GM18873 (cell line): Measurements from ENCODE around the gene NEK3.
"Not testable (repeated sequence)": the region's sequence is repeated elsewhere in the genome, so short reads cannot be mapped to it uniquely, and the experiment has no call there.

Source experiments
- ATAC-seq: cut with Tn5 transposase; IDR thresholded peaks from one replicate; pipeline ENCODE4 v1.9.1; 2021; ENCODE audit warnings: mild to moderate bottlenecking, moderate library complexity, moderate number of reproducible peaks; ENCODE audit not compliant: unreplicated experiment, low FRiP score

Gene NEK3

DNA sequence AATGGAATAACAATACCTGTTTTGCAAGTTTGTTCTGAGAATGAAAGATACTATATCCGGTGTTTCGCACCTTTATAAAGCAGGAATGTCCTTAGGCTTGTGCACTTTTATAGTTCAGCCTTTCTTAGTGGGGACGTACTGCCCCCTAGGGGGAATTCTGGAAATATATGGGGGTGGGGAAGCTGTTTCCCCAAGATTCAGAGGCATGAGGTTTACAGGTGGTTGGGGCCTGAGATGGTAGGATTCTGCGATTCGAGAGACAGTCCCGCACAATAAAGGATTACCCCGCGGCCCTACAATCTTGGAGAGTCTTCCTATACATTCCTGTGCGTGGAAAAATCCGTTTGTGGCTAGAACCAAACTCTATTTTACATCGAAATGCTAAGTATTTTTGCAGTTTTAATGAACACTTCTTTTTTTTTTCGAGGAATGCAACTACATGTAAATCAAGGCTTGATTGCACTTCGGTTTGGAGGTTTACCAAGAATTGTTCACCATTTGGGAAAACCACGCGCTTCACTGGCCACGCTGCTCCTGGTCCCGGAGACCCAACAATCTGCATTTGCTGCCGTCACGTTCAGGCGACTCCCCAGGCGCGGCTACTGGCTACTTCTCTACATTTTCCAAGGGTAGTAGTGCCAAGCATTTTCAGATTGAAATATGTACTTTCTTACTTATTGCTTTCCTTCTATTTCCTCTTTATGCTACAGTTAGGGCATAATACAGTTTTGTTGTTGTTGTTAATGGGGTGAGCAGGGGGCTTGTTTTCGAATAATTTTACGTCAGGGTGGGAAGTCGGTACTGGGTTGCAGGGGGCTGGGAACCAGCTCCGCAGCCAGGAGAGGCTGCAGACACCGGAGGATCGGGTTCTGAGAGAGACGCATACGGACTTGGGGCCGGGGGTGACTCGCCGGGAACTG lies 31.4 kb downstream of the NEK3 start:
- no peak for ATAC-seq

DNA sequence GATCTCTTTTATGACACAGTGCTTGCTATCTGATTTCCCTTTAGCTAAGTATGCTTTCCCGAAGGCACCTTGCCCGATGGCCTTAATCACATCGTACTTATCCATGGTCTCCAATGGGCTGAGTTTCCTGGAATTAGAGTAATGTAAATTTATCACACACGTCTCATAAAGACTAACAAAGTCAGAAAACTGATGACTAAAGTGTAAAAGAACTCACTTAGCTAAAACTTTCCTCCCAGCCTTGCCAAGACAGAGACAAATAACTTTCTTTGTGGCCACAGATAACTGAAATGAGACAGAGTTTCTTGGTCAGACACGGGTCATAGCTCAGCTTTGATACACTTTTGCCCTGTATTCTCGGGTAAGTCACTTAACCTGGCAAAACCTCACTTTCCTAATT lies 32.0 kb downstream of the NEK3 start:
- ATAC-seq: no peak

DNA sequence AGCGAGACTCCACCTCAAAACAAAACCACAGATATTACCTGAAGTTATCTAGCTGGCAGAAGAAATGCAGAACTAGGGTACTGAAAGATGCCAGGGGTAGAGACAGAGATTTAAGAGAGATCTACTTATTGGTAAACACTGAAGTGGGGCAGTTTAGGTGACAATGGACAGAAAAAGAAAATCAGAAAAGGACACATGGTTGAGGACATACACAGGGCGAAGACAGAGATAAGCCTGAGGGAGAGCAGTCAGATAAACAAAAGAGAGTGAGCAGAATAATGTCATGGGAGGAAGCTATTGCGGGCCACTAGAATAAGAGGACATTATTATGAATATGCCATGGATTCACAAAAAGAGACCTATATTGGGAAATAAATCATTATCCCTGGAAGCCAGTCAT lies 33.9 kb downstream of the NEK3 start:
- ATAC-seq: no peak

DNA sequence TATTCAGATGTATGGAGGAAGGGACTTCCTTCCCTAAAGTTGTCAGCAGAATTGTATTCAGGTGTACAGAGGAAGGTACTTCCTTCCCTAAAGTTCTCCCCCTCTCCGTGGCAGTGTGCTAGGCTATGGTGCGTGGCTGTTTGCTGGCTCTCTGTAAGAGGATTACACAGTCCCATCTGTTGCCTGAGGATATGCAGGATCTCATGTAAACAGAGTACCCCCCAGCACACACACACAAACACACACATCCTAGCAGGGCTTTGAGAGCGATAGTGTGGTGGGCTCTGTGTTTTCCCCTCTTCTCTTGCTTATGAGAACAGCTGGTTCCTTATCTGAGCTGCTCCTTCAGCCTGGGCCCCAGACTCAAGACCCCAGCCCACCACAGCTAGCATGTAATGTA lies 40.8 kb downstream of the NEK3 start:
- ATAC-seq: no peak

DNA sequence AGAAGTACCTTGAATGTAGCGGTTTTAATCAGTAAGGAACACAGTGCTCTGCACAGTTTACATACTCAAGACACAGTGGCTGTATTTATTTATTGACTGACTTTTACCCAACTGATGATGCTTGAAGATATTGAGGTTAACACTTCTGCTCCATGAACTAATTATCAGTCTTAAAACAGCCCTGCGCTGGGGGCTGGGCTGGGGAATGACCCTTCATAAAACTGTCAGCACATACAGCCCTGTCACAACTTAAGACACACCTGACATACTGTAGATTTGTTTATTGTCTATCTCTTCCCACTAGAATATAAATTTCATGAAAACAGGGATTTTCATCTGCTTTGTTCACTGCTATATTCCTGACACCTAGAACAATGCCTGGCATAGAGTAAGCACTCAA lies 41.3 kb downstream of the NEK3 start:
- no peak for ATAC-seq

DNA sequence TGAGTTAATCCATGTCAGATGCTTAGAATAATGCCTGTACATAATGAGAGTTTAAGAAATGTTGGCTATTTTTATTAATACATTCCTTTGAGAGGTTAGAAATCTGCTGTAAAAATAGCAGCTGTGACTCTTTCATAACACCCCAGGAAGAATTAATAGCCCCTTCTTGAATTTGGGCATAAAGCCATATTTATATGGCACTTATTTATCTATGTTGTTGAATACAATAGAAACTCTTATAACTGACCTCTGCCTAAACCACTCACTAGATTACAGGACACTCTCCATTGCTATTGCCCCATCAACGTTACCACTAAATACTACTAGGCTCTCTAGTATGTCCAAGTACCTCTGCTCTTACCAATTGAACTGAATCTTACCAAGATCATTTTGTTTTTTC lies 46.8 kb downstream of the NEK3 start:
- no peak for ATAC-seq

DNA sequence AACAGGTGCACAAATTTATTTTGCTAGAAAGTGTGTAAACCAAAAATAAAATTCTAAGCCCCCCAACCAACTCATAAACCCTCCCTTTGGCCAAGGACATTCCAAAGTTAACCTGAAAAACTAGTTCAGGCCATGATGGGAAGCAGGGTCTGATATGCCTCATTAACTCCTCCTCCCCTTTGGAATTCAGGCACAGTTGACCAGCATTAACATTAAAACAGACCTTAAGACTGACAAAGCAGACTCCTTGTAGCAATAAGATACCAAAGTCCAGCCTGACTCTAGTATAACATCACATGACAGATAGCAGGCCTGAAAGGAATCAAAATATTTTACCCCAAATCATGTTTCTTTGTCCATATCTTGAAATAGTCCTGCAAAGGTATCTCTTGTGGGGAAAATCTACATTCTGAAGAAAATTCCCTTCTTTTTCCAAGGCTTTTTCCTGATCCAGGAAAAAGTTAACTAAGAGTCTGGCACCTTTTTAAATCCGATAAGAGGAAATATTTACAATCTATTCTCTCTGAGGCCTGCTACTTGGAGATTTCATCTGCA lies 50.2 kb downstream of the NEK3 start:
- ATAC-seq: no peak

DNA sequence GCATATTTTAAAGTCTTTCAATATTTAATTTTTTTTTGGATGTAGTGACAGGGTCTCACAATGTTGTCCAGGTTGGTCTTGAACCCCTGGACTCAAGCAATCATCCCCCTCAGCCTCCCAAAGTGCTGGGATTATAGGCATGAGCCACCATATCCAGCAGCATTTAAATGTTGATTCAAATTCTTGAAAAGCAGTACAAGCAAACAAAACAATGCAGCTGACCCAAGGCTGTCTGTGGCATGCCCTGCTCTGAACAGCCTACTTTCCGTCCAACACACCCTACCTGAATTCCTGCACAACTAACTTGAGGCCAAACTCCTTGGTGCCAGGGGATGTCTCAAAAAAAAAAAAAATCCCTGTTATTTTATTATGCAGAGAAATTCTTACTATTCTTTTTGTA lies 53.6 kb downstream of the NEK3 start:
- no peak for ATAC-seq

DNA sequence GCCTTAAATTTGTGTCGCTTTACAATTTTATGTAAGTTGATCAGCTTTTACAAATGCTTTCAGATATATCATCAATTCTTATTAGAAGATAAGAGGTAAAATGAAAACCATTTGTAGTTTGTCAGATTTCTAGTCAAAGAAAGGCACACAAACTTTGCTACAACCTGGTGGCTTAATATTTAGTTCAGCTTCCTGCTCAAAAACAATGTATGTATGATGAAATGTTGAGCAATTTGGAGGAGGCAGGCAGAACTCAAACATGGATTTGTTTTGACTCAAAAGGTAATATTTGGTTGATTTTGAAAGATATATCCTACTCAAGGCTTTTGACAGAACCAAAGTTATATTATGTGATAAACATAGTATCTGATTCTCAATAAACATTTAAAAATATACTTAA lies 54.8 kb downstream of the NEK3 start:
- no peak for ATAC-seq

DNA sequence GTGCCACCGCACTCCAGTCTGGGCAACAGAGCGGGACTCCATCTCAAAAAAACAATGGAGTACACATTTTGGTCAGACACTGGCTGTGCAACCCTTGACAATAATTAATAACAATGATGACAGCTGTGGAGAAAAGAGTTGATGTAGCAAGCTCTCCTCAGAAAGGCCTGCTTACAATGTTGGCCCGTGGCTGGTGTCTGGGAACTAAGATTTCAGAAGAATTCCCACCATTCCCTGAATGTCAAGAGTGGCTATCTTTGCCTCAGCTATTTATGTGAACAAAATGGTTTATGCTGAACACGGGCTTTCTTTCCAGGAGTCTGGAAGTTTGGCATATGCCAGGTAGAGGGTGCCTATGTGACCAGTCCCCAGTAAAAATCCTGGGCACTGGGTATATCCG lies 56.0 kb downstream of the NEK3 start:
- no peak for ATAC-seq

DNA sequence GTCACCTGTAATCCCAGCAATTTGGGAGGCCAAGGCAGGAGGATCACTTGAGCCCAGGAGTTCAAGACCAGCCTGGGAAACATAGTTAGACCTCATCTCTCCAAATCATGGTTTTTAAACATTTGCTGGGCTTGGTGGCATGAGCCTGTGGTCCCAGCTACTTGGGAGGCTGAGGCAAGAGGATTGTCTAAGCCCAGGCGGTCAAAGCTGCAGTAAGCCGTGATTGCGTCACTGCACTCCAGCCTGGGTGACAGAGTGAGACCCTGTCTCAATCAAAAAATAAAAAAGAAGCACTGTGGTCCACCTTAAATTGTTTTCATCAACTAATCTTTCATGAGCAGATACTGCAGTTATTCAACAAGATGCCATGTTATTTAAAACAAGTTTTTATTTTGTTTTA lies 57.0 kb downstream of the NEK3 start:
- ATAC-seq: not testable (repeated sequence)

DNA sequence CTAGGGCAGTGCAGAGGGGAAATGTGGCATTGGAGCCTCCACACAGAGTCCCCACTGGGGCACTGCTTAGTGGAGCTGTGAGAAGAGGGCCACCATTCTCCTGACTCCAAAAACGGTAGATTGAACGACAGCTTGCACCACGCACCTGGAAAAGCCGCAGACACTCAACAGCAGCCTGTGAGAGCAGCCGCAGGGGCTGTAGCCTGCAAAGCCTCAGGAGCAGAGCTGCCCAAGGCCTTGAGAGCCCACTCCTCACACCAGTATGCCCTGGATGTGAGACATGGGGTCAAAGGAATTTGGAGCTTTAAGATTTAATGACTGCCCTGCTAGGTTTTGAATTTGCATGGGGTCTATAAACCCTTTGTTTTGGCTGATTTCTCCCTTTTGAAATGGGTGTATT lies 62.2 kb downstream of the NEK3 start:
- ATAC-seq: no peak

DNA sequence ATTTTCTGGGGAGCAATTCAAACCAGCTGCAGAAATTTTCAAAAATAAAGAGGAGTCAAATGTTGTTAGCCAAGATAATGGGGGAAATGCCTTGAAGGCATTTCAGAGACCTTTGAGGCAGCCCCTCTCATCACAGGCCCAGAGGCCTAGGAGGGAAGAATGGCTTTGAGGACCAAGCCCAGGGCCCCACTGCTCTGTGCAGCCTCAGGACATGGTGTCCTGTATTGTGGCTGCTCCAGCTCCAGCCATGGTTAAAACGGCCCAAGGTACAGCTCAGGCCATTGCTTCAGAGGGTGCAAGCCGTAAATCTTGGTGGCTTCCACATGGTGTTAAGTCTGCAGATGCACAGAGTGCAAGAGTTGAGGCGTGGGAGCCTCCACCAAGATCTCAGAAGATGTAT lies 62.6 kb downstream of the NEK3 start:
- no peak for ATAC-seq

DNA sequence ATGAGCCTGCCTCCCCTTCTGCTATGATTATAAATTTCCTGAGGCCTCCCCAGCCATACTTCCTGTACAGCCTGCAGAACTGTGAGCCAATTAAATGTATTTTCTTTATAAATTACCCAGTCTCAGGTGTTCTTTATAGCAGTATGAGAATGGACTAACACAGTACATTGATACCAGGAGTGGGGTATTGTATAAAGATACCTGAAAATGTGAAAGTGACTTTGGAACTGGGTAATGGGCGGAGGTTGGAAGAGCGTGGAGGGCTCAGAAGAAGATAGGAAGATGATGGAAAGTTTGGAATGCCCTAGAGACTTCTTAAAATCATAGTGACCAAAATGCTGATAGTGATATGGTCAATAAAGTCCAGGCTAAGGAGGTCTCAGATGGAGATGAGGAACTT lies 63.3 kb downstream of the NEK3 start:
- no peak for ATAC-seq

DNA sequence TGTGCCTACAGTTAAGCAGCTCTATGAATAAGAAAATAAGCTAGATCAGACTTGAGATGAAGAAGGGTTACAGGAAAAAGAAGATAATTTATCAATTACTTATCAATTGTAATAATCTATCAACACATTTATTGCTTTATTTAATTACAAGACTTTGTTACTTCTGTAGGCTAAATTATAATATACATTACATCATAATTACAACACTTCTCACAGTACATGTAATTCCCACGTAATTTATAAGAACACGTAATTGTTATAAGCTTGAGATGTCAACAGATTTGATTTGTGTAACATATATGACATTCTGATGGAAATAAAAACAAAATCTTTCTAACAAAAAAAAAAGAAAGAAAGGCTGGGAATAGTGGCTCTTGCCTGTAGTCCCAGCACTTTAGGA lies 67.3 kb downstream of the NEK3 start:
- no peak for ATAC-seq

DNA sequence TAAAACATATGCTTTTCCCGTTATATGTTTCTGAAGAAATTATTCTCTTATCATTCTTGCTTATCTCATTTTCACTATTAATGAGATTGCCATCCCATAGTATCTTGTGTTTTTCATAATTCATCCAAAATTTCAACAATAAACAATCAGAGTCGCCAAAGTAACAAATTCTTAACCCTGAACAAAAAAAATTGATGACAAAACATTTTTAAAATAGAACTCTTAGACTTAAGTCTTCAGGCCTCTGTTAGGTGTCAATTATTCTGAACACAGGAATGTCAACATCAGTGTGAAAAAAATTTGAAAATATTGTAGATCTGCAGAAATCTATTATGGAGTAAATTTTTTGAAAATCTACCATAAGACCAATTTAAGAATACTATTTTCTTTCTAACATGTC lies 67.9 kb downstream of the NEK3 start:
- no peak for ATAC-seq

DNA sequence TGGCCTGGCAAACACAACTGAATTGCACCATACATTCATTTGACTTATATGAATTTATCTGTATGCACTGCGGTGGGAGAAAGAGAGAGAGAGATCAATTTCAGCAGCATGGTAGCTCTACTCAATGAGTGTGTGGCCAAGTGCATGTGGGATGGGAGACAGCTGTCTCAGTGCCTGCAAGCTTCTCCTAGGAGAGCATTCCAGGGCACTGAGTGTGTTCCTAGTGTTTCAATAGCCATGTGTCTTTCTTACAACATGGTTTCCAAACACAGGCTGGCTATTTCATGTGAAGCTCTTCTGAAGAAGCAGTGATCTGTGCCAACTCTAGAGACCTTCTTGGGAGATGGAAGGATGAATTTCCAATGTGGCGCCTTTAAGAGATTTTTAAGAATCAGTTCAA lies 74.0 kb downstream of the NEK3 start:
- ATAC-seq: no peak

DNA sequence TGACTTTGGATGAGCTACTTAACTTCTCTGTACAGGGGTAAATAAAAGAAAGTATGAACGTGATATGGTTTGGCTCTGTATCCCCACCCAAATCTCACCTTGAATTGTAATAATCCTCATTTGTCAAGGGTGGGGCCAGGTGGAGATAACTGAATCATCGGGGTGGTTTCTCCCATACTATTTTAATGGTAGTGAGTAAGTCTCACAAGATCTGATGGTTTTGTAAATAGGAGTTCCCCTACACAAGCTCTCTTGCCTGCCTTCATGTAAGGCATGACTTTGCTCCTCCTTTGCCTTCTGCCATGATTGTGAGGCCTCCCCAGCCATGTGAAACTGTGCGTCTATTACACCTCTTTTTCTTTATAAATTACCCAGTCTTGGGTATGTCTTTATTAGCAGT lies 74.4 kb downstream of the NEK3 start:
- not testable (repeated sequence) for ATAC-seq
